ENCODE data around the gene SH2D3C. TPM values are rescaled to one million over a fixed set of nuclear protein-coding genes. Genes with fewer than 3 reads are reported as not detected.

Gene SH2D3C
- total RNA-seq, 1 donor from 2014 or later = 19.3 TPM

GRCh38 chr9:127712867-127713266 is 65.6 kb downstream of the SH2D3C start:
- Mint-ChIP-seq H3K9me3 (ENCODE audit: unreplicated experiment) (no peaks in the 10 kb centered on the region), H3K36me3 (ENCODE audit: unreplicated experiment) (no peaks in the 10 kb centered on the region), H3K4me1 (ENCODE audit: unreplicated experiment) (peaks cover 15% of the 10 kb centered on the region), H3K4me3 (ENCODE audit: unreplicated experiment) (no peak overlapping the region), H3K27ac (ENCODE audit: unreplicated experiment) (no peak overlapping the region), H3K27me3 (ENCODE audit: unreplicated experiment) (no peaks in the 10 kb centered on the region)
- no peak for TF ChIP-seq CTCF (IDR thresholded peaks at IDR 0.05)
- no peak for DNase-seq (ENCODE audit: extremely low spot score, unreplicated experiment)

GRCh38 chr9:127712371-127712770 is 66.1 kb downstream of the SH2D3C start:
- H3K4me1 Mint-ChIP-seq (ENCODE audit: unreplicated experiment) = peaks cover 15% of the 10 kb centered on the region
- H3K9me3 Mint-ChIP-seq (ENCODE audit: unreplicated experiment) = no peaks in the 10 kb centered on the region
- no peaks in the 10 kb centered on the region for H3K27me3 Mint-ChIP-seq (ENCODE audit: unreplicated experiment)
- H3K27ac Mint-ChIP-seq (ENCODE audit: unreplicated experiment) = no peak overlapping the region
- H3K36me3 Mint-ChIP-seq (ENCODE audit: unreplicated experiment) = no peaks in the 10 kb centered on the region
- H3K4me3 Mint-ChIP-seq (ENCODE audit: unreplicated experiment) = no peak overlapping the region
- DNase-seq (ENCODE audit: extremely low spot score, unreplicated experiment) = no peak
- no peak for TF ChIP-seq CTCF (IDR thresholded peaks at IDR 0.05)

- Mint-ChIP-seq H3K36me3 (ENCODE audit: unreplicated experiment) (no peaks in the 10 kb centered on the region), H3K9me3 (ENCODE audit: unreplicated experiment) (no peaks in the 10 kb centered on the region), H3K27me3 (ENCODE audit: unreplicated experiment) (no peaks in the 10 kb centered on the region), H3K27ac (ENCODE audit: unreplicated experiment) (no peak overlapping the region), H3K4me3 (ENCODE audit: unreplicated experiment) (no peak overlapping the region), H3K4me1 (ENCODE audit: unreplicated experiment) (peaks cover 15% of the 10 kb centered on the region)
- DNase-seq (ENCODE audit: extremely low spot score, unreplicated experiment) = no peak
- TF ChIP-seq CTCF (IDR thresholded peaks at IDR 0.05) = no peak
Observed at GRCh38 chr9:127711831-127712274, 66.6 kb downstream of the SH2D3C start.

GRCh38 chr9:127711226-127711701 is 67.2 kb downstream of the SH2D3C start:
- Mint-ChIP-seq H3K27me3 (ENCODE audit: unreplicated experiment) (no peaks in the 10 kb centered on the region), H3K36me3 (ENCODE audit: unreplicated experiment) (no peaks in the 10 kb centered on the region), H3K4me1 (ENCODE audit: unreplicated experiment) (peaks cover 14% of the 10 kb centered on the region), H3K9me3 (ENCODE audit: unreplicated experiment) (no peaks in the 10 kb centered on the region), H3K4me3 (ENCODE audit: unreplicated experiment) (no peak overlapping the region), H3K27ac (ENCODE audit: unreplicated experiment) (no peak overlapping the region)
- DNase-seq (ENCODE audit: extremely low spot score, unreplicated experiment) = no peak
- TF ChIP-seq CTCF (IDR thresholded peaks at IDR 0.05) = no peak

- no peak for TF ChIP-seq CTCF (IDR thresholded peaks at IDR 0.05)
- no peak overlapping the region for H3K27ac Mint-ChIP-seq (ENCODE audit: unreplicated experiment)
- H3K4me3 Mint-ChIP-seq (ENCODE audit: unreplicated experiment) = no peak overlapping the region
- H3K4me1 Mint-ChIP-seq (ENCODE audit: unreplicated experiment) = peaks cover 7% of the 10 kb centered on the region
- no peak for DNase-seq (ENCODE audit: extremely low spot score, unreplicated experiment)
- no peaks in the 10 kb centered on the region for H3K9me3 Mint-ChIP-seq (ENCODE audit: unreplicated experiment)
- no peaks in the 10 kb centered on the region for H3K36me3 Mint-ChIP-seq (ENCODE audit: unreplicated experiment)
- no peaks in the 10 kb centered on the region for H3K27me3 Mint-ChIP-seq (ENCODE audit: unreplicated experiment)
Observed at GRCh38 chr9:127710204-127710783, 68.2 kb downstream of the SH2D3C start.
